NCI-H146 treated with DMSO at 0.1 percent for 48 hours (cell line): ENCODE measurements around the gene MCTP1.
A peak's percentile ranks its signal among the peaks of the same experiment; 100 is the strongest.

Experiments used
- DNase-seq: peaks from one replicate; lab custom pipeline; 2025; ENCODE audit not compliant: unreplicated experiment; lab: John Stamatoyannopoulos, UW

MCTP1 gene

DNA sequence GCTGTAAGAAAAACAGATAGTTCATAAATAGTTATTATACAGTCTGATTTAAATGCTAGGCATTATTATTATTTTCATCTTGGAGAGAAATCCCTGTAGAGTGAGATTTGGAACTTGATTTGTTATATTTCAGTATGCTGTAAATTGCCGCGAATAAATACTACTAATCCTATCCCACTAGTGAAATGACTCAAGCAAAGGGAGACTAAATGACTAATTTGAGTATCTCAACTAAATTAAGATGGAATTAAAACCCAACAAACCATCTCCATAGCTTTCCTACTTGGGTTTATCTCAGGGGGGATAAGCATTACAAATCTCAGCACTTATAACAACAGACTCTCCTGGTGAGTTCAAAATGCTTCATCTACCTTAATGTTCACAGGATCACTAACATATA, 206.0 kb downstream of the MCTP1 start:
- DNase-seq: no peak

DNA sequence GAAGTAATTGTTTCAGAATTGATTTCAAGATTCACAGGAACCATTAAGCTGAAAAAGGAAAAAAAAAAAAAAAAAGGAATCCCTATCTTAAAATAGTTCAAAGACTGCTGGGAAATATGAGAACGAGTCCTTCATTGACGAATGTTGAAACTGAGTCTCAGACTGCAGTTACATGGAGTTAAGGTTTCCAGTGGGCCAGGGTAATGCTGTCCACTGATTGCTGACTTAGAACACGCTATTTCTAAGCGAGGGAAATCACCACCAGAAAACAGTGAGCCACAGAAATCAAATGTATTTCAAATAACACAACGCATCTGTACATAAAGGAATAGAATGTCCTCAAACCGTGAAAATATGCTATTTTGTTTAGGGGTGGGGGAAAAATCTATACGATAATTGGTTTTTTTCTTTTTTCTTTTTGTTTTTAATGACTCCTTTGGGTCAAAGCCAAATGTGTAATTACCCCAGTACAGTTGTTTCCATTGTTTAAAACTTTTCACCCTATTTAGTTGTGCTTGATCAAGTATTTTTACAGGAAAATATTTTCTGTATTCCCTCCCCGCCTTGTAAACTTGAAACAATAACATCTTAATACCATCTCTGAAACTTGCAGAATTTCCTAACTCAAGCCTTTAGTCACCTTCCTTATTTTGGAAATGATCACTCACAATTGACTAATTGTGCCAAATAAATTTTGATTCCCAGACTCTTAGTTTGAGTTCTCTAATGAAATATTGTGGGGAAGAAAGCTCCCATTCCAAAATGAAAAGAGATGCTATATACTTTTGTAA, 208.3 kb downstream of the MCTP1 start:
- DNase-seq: no peak

DNA sequence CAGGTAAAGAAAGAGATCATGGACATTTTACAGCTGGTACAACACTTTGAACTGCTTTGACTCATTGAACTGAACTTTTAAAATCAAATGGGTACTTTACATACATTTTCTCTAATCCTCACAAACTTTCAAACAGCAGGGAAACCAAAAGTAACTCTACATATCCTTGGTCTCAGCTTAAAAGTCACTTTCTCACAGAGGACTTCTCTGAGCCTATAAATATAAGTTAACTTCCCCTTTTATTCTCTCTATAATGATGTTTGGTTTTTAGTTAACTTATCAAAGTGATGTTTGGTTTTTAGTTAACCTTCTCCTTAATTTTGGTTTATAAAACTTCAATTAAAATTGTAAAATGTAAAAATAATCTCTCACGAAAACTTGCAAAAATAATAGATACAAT, 209.8 kb downstream of the MCTP1 start:
- no peak for DNase-seq

DNA sequence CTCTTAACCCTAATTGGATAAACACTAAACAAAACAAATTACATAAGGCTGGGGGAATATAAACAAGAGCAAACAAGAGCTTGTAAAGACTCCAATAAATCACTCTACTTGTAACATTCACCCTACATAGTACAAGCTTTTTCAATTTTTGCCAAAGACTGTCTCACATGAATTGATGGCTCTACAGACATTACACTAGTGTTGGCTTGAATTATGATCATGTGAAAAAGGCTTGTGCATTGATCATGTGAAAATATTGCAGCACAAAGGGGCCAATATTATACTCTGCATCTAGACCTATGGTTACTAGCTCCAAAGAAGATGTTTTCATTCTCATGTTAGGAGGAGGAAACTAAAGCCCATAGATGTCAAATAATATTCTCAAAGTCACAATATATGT, 212.6 kb downstream of the MCTP1 start:
- DNase-seq: no peak

DNA sequence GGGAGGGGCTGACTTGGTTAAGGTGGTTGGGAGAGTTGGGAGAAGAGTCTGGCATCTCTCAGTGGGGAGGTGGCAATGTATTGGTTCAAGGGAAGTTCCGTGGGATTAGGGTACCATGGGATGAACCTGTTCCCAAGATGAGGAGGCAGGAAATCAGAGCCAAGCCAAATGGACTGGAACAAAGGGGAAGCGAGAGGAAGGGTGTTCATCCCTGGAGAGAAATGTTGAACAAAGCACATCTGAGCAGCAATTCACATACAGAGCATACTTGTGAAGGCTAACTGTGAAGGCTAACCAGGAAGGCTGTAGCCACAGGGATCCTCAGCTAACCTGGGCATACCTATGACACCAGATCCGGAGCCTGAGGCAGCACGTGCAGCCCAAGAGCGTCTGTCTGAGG, 214.0 kb downstream of the MCTP1 start:
- no peak for DNase-seq

DNA sequence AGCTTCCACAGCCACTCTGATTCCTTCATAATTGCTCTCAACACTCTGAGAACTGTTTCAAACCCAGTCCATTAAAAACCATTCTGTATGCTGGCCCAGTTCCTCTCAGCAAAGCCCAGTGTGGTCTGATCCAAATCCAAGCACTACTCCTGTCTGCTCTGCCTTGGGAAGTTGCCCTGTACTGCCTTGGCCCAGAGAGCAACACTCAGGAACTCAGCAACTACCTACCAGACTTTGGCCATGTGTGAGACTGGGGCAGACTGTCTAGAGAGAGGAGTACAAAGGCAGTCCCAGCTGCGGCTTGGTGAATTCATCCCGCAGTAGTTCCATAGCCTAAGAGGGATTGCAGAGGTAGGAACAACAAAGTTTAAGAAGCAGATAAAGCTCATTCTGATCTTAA, 214.4 kb downstream of the MCTP1 start:
- no peak for DNase-seq

DNA sequence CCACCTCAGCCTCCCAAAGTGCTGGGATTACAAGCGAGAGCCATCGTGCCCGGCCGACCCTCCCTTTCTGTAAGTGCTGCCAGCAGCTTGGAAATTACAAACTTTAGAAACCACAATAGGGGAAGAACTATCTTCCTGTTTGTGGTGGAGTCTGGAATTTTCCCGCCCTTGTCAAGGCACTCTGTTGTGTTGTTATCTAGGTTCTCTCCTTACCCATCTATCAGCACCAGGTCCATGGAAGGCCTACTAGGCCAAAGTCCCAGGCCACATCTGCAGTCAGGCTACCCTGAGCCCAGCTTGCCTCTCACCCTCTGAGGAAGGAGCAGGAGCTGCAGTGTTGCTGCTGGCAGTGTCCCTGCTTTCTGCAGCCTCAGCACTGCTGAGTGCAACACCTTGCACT, 214.9 kb downstream of the MCTP1 start:
- no peak for DNase-seq

DNA sequence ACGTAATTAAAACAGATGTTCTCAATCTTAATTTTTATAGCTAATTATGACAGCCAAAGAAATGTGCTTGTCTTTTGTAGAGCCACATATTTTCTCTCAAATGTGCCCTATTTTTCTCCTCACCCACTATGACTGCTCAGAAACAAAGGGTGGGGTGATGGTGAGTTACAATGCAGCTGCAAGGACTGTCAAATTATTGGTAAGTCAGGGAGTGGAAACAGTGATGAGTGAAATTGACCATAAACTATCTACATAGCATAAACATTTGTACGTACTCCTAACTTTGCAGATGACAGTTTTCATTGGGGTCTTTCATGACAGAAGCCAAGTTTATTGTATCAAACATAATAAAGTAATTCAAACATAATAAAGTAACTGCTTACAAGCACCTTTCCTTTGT, 215.9 kb downstream of the MCTP1 start:
- DNase-seq: no peak

DNA sequence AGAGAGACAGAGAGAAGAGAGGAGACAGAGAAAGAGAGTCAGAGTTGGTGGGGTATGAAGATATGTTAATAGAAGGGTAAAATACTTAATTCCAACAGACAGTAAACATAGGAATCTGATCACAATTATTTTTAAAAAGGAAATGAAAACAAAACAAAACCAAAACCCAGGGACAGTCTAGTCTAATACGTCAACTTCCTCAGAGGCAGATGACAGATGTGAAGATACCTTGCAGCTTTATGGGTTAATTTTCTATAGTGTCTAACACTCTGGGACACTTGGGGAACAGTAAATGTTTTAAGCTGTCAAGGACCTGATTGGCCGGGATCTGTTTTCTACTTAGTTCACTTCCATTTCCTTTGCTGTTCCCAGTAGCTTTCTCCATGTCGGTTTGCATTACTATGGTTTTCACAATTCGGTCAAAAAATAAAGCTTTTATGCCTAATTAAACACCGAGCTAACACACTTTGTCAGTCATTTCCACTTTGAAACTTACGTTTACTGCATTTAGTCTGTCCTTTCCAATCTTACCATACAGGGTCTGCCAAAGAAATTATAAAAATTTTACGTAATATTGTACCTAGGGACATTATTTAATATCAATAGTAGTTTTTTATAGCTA, 216.5 kb downstream of the MCTP1 start:
- DNase-seq: no peak

DNA sequence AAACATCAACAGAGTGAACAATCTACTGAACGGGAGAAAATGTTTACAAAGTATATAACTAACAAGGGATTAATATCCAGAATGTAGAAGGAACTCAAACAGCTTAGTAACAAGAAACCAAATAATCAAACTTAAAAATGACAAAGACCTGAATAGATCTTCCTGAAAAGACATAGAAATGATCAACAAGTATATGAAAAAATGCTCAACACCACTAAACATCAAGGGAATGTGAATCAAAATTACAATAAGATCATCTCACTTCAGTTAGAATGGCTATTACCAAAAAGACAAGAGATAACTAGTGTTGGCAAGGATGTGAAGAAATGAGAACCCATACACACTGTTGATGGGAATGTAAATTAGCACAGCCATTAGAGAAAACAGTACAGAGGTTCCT, 218.8 kb downstream of the MCTP1 start:
- DNase-seq: no peak

DNA sequence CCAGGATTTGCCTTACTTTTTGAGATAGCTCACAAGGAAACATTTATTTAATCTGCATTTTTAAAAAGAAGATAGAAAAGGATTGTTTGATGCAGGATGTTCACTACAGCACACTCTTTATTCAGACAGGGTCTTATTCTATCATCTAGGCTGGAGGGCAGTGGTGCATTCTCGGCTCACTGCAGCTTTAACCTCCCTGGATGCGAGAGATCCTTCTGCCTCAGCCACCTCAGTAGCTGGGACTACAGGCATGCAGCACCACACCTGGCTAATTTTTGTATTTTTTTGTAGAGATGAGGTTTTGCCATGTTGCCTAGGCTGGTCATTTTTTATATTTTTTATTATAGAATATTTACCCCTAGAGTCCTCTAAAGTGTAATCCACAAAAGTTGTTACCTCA, 221.4 kb downstream of the MCTP1 start:
- no peak for DNase-seq

DNA sequence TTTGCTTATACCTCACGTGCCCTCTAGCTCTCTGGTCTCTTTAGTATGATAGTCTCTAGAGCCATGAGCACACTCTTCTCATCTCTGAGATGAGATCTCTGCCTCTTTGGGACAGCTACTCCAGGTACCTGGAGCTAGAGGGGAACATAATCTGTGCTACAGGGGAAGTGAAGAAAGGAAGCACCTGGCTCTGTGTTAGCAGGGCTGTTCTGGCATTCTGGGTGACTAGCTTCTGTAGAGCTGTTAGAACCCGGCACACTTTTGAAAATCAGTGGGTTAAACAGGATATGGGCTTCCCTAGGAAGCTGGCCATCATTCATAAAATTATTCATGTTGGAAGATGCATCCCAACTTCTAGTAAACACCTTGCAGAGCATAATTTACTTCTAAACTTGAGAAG, 224.8 kb downstream of the MCTP1 start:
- DNase-seq: no peak

DNA sequence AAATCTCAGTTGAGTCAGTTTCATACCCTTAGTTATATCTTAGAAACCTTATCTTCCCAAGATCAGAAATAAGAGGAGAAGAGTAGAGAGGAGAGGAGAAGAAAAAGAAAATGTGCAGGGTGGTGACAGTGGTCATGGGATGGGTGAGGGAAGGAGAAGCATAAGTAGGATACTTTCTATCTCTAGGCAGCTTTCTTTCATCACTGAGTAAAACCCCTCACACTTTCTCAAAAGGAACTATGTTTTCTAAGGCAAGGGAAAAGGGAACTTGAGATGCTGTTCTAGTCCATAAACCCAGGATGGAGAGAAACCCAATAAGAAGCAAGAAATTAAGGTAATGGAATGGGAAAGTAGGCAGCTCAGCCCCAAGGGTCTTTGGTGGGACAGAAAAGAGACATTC, 225.3 kb downstream of the MCTP1 start:
- no peak for DNase-seq

DNA sequence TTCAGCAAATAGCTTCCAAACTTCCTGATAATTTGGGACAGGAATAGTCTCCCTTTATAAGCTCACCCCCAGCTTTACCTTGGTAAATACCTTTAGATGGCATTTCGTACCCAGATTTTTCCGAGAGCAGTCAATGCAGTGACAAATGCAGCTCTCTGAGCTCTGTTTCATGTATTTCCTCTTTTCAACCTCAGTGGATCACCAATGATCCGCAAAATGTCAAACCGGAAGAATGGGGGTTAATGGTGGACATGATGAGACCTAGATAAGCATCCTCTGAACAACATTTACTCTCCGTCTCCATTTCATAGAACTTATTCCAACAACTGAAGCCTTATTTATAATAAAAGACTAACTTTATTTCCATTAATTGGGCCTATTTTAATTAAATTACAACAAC, 227.3 kb downstream of the MCTP1 start:
- DNase-seq: no peak

DNA sequence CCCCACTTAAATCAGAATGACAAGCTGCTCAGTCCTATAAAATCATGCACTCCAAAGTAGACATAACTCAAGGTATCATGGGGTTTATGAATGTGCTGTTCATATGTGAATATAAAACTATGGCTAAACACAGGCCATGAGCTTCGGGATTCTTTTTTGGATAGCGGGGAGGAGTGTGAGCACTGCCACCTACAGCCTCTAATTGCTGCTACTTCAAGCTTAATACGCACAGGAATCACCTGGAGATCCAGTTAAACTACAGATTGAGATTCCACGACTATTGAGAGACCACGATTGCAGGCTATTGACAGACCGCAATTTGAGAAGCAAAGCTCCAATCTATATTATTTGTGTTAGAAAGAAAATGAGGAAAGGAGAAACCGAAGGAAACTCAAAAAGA, 231.6 kb downstream of the MCTP1 start:
- no peak for DNase-seq

DNA sequence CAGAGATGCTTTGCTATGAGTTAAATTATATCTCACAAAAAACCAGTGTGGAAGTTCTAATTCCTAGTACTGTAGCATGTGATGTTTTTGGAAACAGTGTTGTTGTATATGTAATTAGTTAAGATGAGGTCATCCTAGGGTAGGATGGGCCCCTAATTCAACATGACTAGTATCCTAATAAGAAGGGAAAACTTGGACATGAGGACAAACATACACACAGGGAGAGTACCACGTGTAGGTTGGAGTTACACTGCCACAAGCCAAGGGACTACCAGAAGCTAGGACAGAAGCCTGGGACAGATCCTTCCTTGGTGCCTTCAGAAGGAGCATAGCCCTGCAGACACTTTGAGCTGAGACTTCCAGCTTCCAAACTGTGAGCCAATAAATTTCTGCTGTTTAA, 234.2 kb downstream of the MCTP1 start:
- no peak for DNase-seq

DNA sequence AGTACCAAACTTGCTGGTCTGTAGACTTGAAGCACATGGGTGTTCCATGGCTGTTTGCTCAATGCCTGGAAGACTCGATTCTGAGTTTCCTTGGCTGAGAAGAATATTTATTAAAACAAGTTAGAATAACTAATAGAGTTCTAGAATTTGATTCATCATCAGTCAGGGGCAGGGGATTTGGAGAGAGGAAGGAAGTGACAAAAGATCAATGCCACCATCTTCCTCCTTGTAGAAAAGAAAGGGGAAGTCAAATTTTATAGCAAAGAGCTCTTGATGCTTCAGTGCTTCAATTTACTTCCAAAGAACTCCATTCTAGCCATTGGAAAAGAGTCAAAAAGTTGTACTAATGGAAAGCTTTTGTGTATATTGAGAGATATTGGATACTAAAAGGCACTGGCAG, 236.3 kb downstream of the MCTP1 start:
- DNase-seq: no peak

DNA sequence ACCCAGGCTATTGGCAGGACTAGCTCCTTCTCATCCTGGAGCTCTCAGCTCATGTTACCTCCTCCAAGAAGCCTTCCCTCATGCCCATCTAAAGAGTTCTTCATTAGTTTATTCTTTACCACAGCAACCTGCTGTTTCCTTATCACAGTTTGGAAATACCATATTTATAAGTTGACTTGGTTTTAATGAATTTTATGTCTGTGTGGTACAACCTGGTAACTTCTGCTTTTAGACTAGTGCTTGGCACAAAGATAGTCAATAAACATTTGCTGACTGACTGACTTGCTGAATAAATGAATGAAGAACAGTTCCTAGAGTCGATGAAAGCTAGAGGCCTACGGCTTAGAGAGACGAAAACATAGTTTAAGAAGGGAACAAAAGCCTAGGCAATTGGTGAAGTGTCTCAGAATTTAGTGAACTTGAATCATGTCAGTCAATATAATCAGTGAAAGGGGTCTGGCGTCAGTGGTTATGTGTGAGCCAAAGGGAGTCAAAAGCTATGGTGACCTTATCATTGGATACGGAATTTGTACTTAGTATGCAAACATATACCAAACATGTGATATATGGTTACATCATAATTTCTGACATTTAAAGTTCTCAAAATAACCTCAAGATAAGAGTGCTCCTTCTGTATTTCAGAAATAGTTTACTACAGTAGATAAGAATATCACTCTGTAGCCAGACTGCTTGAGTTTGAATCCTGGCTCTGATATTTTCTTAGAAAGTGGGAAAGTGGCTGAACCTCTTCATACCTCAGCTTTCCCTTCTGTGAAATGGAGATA, 239.5 kb downstream of the MCTP1 start:
- DNase-seq: no peak

DNA sequence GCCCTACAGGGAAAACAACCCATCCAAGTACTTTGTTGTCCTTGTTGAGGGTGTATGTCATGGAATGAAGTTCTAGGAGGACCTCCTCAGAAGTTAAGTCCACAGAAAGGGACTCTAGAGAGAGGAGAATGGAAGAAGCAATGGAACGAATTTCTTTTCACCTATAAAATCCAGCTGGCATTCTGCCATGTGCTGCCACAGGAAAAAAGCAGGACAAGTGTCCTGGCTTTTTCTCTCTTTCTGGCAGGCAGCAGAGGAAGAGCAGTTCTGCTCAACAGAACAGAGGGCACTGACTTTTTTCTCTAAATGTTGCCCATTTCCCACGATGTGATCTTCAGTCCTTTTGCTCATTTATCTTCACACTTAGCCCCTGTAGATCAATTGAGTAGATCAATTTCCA, 240.8 kb downstream of the MCTP1 start:
- DNase-seq: no peak

DNA sequence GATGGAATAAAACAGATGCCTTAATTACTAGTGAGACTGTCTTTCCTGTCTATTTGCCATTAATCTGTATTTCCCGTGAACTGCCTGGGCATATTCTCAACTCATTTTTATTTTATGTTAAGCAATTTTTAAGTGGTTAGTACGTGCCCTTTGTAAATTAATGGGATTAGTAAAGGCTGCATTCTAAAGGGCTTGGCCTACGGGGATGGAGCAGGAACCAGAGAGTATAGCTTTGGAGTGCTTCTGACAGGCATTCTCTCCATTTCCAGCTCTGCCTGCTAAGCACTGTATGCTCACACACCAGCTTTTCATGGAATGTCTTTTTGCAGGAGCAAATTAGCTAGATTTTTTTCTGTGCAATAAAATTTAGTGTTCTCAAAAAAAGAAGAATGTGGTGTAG, 241.2 kb downstream of the MCTP1 start:
- no peak for DNase-seq

DNA sequence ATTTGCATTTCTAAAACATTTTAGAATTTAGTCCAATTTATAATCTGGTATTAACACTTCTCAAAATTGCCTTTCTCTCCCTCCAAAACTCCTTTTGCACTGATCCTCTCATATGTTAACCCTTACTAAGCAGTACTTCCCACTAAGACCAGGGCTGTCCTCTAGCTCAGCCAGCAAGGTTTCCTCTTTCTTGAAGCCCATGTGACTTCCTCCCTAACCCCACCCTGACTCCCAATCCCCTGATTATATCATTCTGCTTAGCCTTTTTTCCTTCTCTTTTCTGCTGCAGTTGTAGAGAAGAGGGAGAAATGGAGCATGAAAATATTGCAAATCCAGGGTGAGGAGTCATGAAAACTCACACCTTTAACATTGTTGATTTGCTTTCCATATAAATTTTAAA, 241.7 kb downstream of the MCTP1 start:
- DNase-seq: no peak

DNA sequence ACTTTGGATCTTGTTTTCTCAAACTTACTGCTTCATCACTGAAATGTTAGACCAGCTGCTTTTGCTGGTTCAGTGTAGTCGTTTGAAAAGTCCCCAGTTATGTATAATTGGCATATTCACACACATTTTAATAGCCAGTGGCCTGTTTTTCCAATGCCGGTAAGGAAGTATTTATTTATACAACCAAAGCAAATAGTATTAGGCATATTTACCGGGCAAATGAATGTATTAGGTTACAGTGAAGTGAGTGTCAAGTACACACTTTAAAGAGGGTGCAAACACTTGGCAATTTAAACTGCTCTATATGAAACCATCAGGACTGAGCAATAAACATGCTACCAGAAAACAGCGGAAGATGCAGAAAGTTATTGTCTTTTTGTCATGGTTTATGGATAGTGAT, 242.9 kb downstream of the MCTP1 start:
- DNase-seq: peak; percentile 29
